GM19351 (cell line): ENCODE data around the gene GPN2.
A peak's percentile ranks its signal among the peaks of the same experiment; 100 is the strongest.

Experiments used
- ATAC-seq: cut with Tn5 transposase; IDR thresholded peaks from one replicate; pipeline ENCODE4 v1.9.1; 2021; ENCODE audit warnings: mild to moderate bottlenecking, moderate library complexity; ENCODE audit not compliant: unreplicated experiment

The GPN2 gene

DNA sequence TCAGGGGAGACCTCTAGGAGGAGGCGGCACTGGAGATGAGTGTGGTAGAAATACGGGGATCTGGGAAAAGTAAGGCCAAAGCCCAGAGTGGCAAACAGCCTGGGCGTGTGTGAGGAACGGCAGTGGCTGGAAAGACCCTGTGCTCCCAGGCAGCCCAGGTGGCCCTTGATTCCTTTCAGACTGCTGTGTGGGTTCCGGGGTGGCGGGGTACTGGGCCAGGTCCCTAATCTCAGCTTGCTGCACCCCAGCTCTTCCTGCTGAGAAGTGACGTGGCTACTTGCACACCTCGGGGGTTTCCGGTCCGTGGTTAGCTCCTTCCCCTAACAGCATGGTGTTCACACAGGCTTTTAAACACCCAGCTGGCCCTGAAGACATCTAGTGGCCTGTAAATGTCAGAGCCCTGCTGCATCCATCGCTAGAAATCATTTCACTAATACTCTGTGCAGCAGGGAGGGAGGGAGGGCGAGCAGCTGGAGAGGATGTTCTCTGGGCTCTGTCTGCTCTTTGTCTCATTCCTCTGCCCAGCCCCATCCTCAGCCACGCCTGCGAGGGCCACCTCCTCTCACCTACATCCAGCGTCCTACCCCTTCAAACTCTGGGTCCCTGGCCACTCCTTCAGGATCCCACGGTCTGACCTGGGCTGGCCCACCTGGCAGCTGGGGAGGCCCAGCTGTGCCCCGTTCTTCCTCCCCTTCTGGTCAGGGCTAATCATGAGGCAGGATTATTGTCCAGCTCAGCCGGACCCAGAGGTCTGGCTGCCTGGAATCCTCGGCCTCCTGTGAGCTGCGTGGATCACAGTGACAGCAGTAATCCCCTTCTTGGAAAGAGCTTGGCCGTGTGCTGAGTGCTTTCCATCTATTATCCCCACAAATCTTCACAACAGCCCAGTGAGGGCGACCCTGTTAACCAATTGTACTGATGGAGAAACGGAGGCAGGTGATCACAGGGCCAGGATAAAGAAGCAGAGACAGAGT, 56.4 kb downstream of the GPN2 start:
- ATAC-seq = peak; percentile 87

DNA sequence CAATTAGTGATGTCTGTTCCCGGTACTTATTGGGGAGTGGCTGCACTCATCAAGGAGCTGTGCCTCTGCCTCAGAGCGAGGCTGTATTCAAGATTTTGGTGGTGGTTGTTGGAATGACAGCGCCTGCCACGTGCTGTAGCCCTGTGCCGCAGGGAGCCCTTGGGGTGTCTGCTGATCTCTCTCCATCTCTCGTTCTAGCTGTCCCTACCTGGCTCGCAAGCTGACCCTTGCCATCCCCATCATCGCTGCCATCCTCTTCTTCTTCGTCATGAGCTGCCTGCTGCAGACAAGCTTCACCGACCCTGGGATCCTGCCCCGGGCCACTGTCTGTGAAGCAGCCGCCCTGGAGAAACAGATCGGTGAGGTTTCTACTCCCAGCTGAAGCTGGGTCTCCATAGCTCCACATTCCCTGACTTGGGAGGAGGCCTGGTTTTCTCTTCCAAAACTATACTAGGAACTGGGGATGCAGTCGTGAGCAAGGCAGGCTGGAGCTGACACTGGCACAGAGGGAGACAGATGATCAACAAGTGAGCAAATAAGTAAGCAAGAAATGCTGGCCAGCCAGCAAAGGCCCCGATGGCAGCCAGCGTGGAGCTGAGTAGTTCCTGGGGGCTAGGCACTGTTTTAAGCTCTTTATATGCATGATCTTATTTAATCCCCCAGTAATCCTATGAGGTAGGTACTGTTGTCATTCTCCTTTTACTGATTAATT, 57.7 kb downstream of the GPN2 start:
- ATAC-seq = no peak

DNA sequence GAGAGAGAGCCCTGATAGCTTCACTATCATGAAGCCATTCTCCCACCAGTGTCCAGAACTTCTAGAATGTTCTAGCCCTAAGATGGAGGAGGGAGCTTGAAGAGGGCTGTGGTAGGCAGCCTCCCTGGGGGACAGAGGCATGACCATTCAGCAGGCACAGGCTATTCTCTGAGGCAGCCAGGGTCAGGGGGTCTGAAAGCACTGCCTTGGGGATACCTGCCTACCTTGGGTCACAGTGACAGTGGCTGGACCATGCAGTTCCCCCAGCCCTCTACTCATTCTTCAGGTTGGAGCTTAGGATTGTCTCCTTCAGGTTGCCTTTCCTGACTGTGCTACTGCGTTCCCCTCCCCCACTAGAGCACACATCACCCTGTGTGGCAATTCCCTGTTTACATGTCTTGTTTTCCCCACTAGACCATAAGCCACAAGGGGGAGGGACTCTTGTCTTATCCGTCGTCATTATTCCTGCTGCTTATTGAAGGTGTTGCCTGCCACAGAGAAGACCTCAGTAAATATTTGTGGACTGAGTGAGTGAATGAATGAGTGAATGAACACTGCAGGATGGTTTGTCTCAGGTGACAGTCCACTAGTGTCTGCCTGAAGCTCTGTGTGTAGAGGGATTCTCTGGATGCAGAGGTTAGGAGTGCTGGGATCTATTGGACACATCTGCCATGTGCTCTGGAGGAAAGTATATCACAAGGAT, 58.4 kb downstream of the GPN2 start:
- ATAC-seq = no peak

DNA sequence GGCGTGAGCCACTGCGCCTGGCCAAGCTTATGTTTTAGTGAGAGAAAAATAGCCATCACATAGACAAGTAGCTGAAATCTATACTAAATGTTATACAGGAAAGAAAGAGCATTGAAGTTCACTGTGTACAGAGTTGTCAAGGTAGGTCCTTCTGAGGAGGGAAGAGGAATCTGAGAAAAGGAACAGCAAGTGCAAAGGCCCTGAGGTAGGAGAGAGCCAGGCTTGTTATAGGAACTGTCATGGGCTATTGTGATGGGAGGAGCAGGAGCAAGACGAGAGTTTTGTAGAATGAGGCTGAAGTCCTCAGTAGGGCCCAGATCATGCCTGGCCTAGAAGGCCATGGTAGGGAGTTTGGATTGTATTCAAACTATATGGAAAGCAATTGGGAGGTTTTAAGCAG, 59.0 kb downstream of the GPN2 start:
- no peak for ATAC-seq

DNA sequence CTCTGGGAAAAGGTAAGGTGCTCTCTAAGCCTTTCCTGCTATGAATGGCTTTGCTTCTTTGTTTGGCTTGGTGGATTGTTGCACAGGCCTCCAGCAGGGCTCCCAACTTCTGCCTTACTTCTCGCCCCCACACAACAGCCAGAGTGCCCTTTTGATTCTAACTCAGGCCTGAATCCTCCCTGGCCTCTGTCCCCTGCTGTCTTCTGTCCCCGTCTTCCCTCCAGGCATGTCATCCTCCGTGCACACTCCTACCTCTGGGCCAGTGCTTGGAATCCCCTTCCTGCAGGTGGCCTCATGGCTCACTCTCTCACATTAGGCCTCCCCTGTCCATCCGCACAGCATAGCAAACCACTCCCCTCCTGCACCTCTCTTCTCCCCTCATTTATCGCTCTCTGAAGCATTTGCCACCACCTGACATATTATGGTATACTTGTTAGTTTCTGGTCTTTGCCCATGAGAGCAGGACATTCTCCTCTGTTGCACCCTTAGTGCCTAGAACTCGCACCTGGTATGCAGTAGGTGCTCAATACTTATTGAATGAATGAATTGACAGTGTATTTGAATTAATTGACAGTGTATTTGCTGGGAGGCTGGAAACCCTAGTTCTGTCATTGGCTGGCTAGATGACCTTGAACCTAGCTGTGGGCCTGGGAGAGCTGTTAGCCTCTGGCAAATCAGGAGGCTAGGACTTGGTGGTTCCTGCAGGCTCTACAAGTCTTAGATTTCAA, 60.7 kb downstream of the GPN2 start:
- no peak for ATAC-seq

DNA sequence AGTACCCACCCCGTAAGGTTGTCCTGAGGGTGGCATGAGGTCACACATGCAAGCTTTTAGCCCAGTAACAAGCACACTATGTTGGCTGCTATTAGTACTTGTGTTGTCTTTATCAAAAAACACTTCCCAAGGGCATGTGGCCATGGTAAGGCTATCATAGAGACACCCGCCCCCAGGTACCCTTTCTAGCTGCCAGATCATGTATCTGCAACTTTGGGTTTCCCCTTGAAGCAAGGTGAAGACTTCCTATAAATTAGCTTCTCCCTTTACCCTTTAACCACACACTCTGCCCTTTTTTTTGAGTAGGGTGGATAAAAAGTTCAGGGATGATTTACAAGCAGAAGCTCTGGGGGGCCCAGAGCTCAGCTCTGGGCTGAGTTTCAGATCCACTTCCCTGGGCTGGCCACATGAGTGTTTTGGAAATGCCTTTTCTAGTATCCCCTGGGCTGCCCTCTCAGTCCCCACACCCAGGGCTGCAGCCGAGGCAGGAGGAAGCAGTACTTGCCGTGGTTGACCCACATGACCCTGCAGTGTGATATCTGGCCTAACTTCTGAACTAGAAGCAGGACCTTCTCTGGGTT, 61.6 kb downstream of the GPN2 start:
- no peak for ATAC-seq

DNA sequence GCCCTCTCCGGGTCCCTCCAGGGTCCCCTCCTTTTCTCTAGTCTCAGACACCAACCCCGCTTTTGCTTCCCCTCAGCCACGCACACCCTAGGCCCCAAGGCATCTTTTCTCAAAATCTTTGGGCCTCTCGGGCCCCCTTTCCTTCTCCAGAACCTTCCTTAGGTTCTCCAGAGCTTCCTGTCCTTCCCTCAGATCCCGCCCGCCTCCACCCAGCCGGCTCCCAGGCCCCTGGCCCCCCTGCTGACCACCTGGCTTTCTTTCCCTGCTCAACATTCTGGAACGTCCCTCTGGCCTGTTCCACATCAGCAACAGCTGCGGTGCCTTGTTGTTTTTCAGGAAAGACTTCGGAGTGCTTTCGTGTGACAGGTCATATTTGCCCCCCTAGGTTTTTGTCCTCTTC, 62.4 kb downstream of the GPN2 start:
- no peak for ATAC-seq

DNA sequence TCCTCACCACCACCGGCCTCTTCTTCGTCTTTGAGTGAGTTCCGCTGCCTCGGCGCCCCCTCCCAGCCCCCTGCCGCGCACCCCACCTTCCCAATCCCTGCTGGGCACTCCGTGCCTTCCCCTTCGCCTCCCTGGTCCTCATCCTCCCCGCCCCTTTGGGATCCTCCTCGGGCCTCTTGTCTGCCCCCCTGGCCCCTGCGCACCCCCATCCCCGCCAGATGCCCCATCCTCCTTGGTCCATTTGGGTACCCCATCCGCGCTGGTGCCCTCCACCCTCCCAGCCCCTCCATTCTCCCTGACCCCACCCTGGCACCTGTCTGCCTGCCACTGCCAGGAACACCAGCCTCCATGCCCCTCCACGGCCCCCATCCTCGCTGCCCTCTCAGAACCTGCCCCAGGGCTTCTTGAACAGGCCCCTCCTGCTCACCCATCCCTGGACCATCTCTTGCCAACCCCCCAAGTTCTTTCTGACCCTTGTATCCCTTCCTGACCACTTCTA, 62.9 kb downstream of the GPN2 start:
- ATAC-seq = no peak

DNA sequence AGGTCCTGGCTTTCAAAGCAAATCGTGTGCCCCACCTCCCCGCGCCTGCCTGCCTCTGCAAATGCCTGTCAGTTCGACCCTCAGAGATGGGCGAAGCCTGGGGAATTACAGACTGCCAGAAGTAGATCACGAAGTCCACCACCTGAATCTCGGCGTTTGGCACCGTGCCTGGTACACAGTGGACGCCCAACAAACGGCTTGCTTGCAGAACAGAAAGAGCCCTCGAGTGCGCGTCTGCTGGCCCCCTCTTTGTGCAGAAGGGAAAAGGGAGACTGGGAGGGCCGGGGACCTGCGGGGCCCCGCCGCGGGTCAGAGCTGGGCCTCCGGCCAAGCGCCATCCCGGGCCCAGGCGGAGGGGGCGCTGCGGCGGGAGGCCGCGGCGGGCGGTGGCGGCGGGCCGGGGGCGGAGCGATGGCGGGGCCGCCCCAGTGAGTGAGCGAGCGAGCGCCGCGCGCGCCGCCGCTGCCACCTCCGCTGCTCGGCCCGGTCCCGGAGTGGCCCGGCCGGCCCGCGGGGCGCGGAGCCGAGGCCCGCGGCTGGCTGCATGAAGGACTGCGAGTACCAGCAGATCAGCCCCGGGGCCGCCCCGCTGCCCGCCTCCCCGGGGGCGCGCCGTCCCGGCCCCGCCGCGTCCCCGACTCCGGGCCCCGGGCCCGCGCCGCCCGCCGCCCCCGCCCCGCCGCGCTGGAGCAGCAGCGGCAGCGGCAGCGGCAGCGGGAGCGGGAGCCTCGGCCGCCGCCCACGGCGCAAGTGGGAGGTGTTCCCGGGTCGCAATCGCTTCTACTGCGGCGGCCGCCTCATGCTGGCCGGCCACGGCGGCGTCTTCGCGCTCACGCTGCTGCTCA, 63.6 kb downstream of the GPN2 start, which contains the start of gene ZDHHC18:
Gene ZDHHC18, plus strand, starts transcription at position 428 of the 845 bp plus-strand sequence. Its CDS starts 117 bp downstream, at position 545.
- ATAC-seq = peak; percentile 69
